HG02763 (cell line): Measurements from ENCODE around the gene HAGH.
A peak's percentile ranks its signal among the peaks of the same experiment; 100 is the strongest.

Experiments used
- ATAC-seq: cut with Tn5 transposase; IDR thresholded peaks from one replicate; pipeline ENCODE4 v1.9.1; 2021; ENCODE audit warnings: mild to moderate bottlenecking, moderate library complexity; ENCODE audit not compliant: unreplicated experiment

HAGH gene

GRCh38 chr16:1775846-1776671, 50.6 kb downstream of the HAGH start:
- ATAC-seq: no peak

- no peak for ATAC-seq
These were observed 51.4 kb downstream of the HAGH start for GRCh38 chr16:1775006-1775845.

- ATAC-seq: no peak
These were observed 52.2 kb downstream of the HAGH start for GRCh38 chr16:1774448-1774780.

GRCh38 chr16:1773703-1774447, 52.8 kb downstream of the HAGH start:
- ATAC-seq: no peak

GRCh38 chr16:1772908-1773702, 53.5 kb downstream of the HAGH start, which contains the start of gene MRPS34:
Gene MRPS34 (minus strand): TSS chr16:1773134. CDS start chr16:1773119, 15 bp downstream.
- ATAC-seq: peak; percentile 49

- ATAC-seq: peak; percentile 7
These were observed 54.2 kb downstream of the HAGH start, which contains the start of gene EME2 for GRCh38 chr16:1772362-1772907. Gene EME2 (plus strand): TSS chr16:1772810. CDS start chr16:1773228, 418 bp downstream.

- no peak for ATAC-seq
These were observed 54.7 kb downstream of the HAGH start for GRCh38 chr16:1771864-1772361.

GRCh38 chr16:1771188-1771863, 55.3 kb downstream of the HAGH start, which contains the start of gene NME3:
Gene NME3 (minus strand): TSS chr16:1771543. CDS start chr16:1771534, 9 bp downstream.
- ATAC-seq: no peak

- ATAC-seq: no peak
These were observed 56.1 kb downstream of the HAGH start for GRCh38 chr16:1770328-1771187.

GRCh38 chr16:1769402-1770300, 57.0 kb downstream of the HAGH start:
- ATAC-seq: no peak

- no peak for ATAC-seq
These were observed 57.7 kb downstream of the HAGH start for GRCh38 chr16:1768767-1769401.

GRCh38 chr16:1768061-1768766, 58.4 kb downstream of the HAGH start:
- ATAC-seq: no peak

- no peak for ATAC-seq
These were observed 59.3 kb downstream of the HAGH start for GRCh38 chr16:1767116-1767994.

GRCh38 chr16:1766701-1767100, 59.9 kb downstream of the HAGH start:
- no peak for ATAC-seq

- ATAC-seq: no peak
These were observed 60.4 kb downstream of the HAGH start for GRCh38 chr16:1766231-1766630.
